Measurements from ENCODE around the gene TIMM22.
"Not testable (repeated sequence)": the region's sequence is repeated elsewhere in the genome, so short reads cannot be mapped to it uniquely, and the experiment has no call there.

The TIMM22 gene

GRCh38 chr17:971861-972260 lies 25.1 kb upstream of the TIMM22 start:
- DNase-seq (ENCODE audit: low read depth in 3 of 3), result not testable (repeated sequence)

GRCh38 chr17:973053-973452 lies 23.9 kb upstream of the TIMM22 start:
- no peak for DNase-seq (ENCODE audit: low read depth in 3 of 3)

GRCh38 chr17:974778-975177 lies 22.2 kb upstream of the TIMM22 start:
- DNase-seq (ENCODE audit: low read depth in 3 of 3), result not testable (repeated sequence)

GRCh38 chr17:975371-975915 lies 21.5 kb upstream of the TIMM22 start:
- no peak for DNase-seq (ENCODE audit: low read depth in 3 of 3)

- no peak for DNase-seq (ENCODE audit: low read depth in 3 of 3)
These were observed 20.6 kb upstream of the TIMM22 start for GRCh38 chr17:976312-976711.

- no peak for DNase-seq (ENCODE audit: low read depth in 3 of 3)
These were observed 19.8 kb upstream of the TIMM22 start for GRCh38 chr17:977166-977565.

- DNase-seq (ENCODE audit: low read depth in 3 of 3), result no peak
These were observed 18.5 kb upstream of the TIMM22 start for GRCh38 chr17:978103-979093.

- no peak for DNase-seq (ENCODE audit: low read depth in 3 of 3)
These were observed 17.8 kb upstream of the TIMM22 start for GRCh38 chr17:979212-979538.

- peak; percentile 80 to 82 (median 82) for DNase-seq (ENCODE audit: low read depth in 3 of 3)
These were observed 17.2 kb upstream of the TIMM22 start, which contains the start of gene NXN for GRCh38 chr17:979539-980405. TSS of gene NXN (minus strand) at chr17:979776.

GRCh38 chr17:980406-981291 lies 16.3 kb upstream of the TIMM22 start:
- DNase-seq (ENCODE audit: low read depth in 3 of 3), result peak; percentile 53 to 71 (median 67)

- DNase-seq (ENCODE audit: low read depth in 3 of 3), result no peak
These were observed 15.7 kb upstream of the TIMM22 start for GRCh38 chr17:981292-981658.

- DNase-seq (ENCODE audit: low read depth in 3 of 3), result no peak
These were observed 13.0 kb upstream of the TIMM22 start for GRCh38 chr17:983921-984320.

- DNase-seq (ENCODE audit: low read depth in 3 of 3), result no peak
These were observed 10.5 kb upstream of the TIMM22 start for GRCh38 chr17:986322-986929.

GRCh38 chr17:987931-988330 lies 9.0 kb upstream of the TIMM22 start:
- DNase-seq (ENCODE audit: low read depth in 3 of 3), result no peak

- no peak for DNase-seq (ENCODE audit: low read depth in 3 of 3)
These were observed 8.4 kb upstream of the TIMM22 start for GRCh38 chr17:988561-988960.

GRCh38 chr17:992933-993332 lies 4.0 kb upstream of the TIMM22 start:
- DNase-seq (ENCODE audit: low read depth in 3 of 3), result no peak

- not testable (repeated sequence) for DNase-seq (ENCODE audit: low read depth in 3 of 3)
These were observed 1.6 kb upstream of the TIMM22 start for GRCh38 chr17:995324-995723.

GRCh38 chr17:998111-998510 lies 1.2 kb downstream of the TIMM22 start:
- no peak for DNase-seq (ENCODE audit: low read depth in 3 of 3)

- DNase-seq (ENCODE audit: low read depth in 3 of 3), result no peak
These were observed 3.9 kb downstream of the TIMM22 start for GRCh38 chr17:1000597-1001461.

Measured in stimulated activated CD4-positive, alpha-beta T cell treated with anti-CD3 and anti-CD28 coated beads, TNF-alpha, amount 100 ng/mL, for 24 hours (primary cell).